GM23338 (cell line): Measurements from ENCODE around the gene NTRK3. TPM values are rescaled to one million over a fixed set of nuclear protein-coding genes. Genes with fewer than 3 reads are reported as not detected.

Experiments used
- ATAC-seq: fragments of 200-7000 bp; cut with Tn5 transposase; 3 replicates; pipeline ENCODE4 v1.9.1; 2020
- DNase-seq: peaks from one replicate; pipeline ENCODE4 v3.0.0-alpha.2; 2015; ENCODE audit warnings: low spot score
- H2AFZ ChIP-seq: fragments of 200-600 bp; sonication (generic); 2 replicates; pipeline ENCODE4 v1.8.0; 2016; ENCODE audit warnings: antibody characterized with exemption, mild to moderate bottlenecking, moderate library complexity
- H3F3A ChIP-seq: fragments of 200-600 bp; sonication (generic); replicated peaks from 2 replicates; pipeline ENCODE4 v1.8.0; 2017; ENCODE audit warnings: antibody characterized with exemption, mixed run types, low read depth
- H3K27ac ChIP-seq: fragments of 200-600 bp; sonication (generic); 2 replicates; pipeline ENCODE4 v1.6.1; 2016; ENCODE audit warnings: low read depth
- H3K27me3 ChIP-seq: fragments of 200-600 bp; sonication (generic); 2 replicates; pipeline ENCODE4 v1.8.0; 2016; ENCODE audit warnings: mild to moderate bottlenecking, mixed run types, moderate library complexity; ENCODE audit not compliant: insufficient read depth
- H3K36me3 ChIP-seq: fragments of 200-600 bp; sonication (generic); 2 replicates; pipeline ENCODE4 v1.8.0; 2016; ENCODE audit warnings: mild to moderate bottlenecking; ENCODE audit not compliant: insufficient read depth
- H3K4me1 ChIP-seq: fragments of 200-600 bp; sonication (generic); 2 replicates; pipeline ENCODE4 v1.8.0; 2016; ENCODE audit warnings: mild to moderate bottlenecking, moderate library complexity; ENCODE audit not compliant: insufficient read depth
- H3K4me2 ChIP-seq: fragments of 200-600 bp; sonication (generic); 2 replicates; pipeline ENCODE4 v1.7.1; 2017; ENCODE audit warnings: mixed run types
- H3K4me3 ChIP-seq: fragments of 200-600 bp; sonication (generic); 2 replicates; pipeline ENCODE4 v1.6.1; 2016; ENCODE audit warnings: mixed run types
- H3K79me2 ChIP-seq: fragments of 200-600 bp; sonication (generic); replicated peaks from 2 replicates; pipeline ENCODE4 v1.8.0; 2017; ENCODE audit warnings: mild to moderate bottlenecking; ENCODE audit not compliant: insufficient read depth
- H3K9me2 ChIP-seq: fragments of 200-600 bp; sonication (generic); 2 replicates; pipeline ENCODE4 v1.8.0; 2017; ENCODE audit not compliant: insufficient read depth
- H4K20me1 ChIP-seq: fragments of 200-600 bp; sonication (generic); replicated peaks from 2 replicates; pipeline ENCODE4 v1.8.0; 2017; ENCODE audit warnings: mild to moderate bottlenecking; ENCODE audit not compliant: insufficient read depth
- H3K27ac Mint-ChIP-seq: 2 replicates; pipeline ENCODE4 v1.8.0; 2020; ENCODE audit warnings: inconsistent platforms, mild to moderate bottlenecking, moderate library complexity, mixed read lengths
- H3K27me3 Mint-ChIP-seq: 3 replicates; pipeline ENCODE4 v1.8.0; 2022; ENCODE audit warnings: low read depth, mild to moderate bottlenecking, moderate library complexity, mixed read lengths, inconsistent platforms; ENCODE audit not compliant: insufficient read depth, poor library complexity
- H3K36me3 Mint-ChIP-seq: 3 replicates; pipeline ENCODE4 v1.8.0; 2021; ENCODE audit warnings: low read depth, mild to moderate bottlenecking, inconsistent platforms, moderate library complexity, mixed read lengths
- H3K4me1 Mint-ChIP-seq: 3 replicates; pipeline ENCODE4 v1.8.0; 2020; ENCODE audit warnings: mild to moderate bottlenecking, inconsistent platforms, mixed read lengths
- H3K4me3 Mint-ChIP-seq: 3 replicates; pipeline ENCODE4 v1.8.0; 2021; ENCODE audit warnings: moderate library complexity, mild to moderate bottlenecking, inconsistent platforms, mixed read lengths
- H3K9me3 Mint-ChIP-seq: 3 replicates; pipeline ENCODE4 v1.8.0; 2020; ENCODE audit warnings: moderate library complexity, mild to moderate bottlenecking, inconsistent platforms, mixed read lengths
- CREB1 ChIP-seq: fragments of 250-450 bp; sonication (Bioruptor Pico); IDR thresholded peaks from 2 replicates; pipeline ENCODE4 v1.5.0; 2020; ENCODE audit warnings: low read depth, mild to moderate bottlenecking, moderate library complexity
- CTCF ChIP-seq, 2 experiments: fragments of 200-600 bp in 1 of 2; sonication (generic) in 1 of 2; conservative IDR thresholded peaks; 2 replicates each; pipeline versions ENCODE4 v1.5.1 to v1.6.1; 2016 to 2017; ENCODE audit warnings: antibody characterized with exemption in 2 of 2, low read depth in 2 of 2, mild to moderate bottlenecking in 2 of 2, moderate library complexity in 1 of 2
- ETS1 ChIP-seq: IDR thresholded peaks from 2 replicates; pipeline ENCODE4 v1.6.1; 2016; ENCODE audit warnings: antibody characterized with exemption
- EZH2phosphoT487 ChIP-seq: fragments of 200-600 bp; sonication (generic); IDR thresholded peaks from one replicate; pipeline ENCODE4 v1.8.1; 2018; ENCODE audit warnings: antibody characterized with exemption; ENCODE audit not compliant: unreplicated experiment
- POLR2AphosphoS5 ChIP-seq: IDR thresholded peaks from 2 replicates; pipeline ENCODE4 v1.6.1; 2016; ENCODE audit warnings: antibody characterized with exemption, low read depth
- STAT1 ChIP-seq: IDR thresholded peaks from one replicate; pipeline ENCODE4 v1.6.1; 2016; ENCODE audit warnings: antibody characterized with exemption; ENCODE audit not compliant: unreplicated experiment
- ZNF114 ChIP-seq: fragments of 250-450 bp; sonication (Bioruptor Pico); IDR thresholded peaks from 2 replicates; pipeline ENCODE4 v1.5.0; 2020; ENCODE audit warnings: mild to moderate bottlenecking, moderate library complexity
- ZNF331 ChIP-seq: fragments of 250-450 bp; sonication (Bioruptor Pico); IDR thresholded peaks from 2 replicates; pipeline ENCODE4 v1.5.0; 2020; ENCODE audit warnings: low read depth, mild to moderate bottlenecking, moderate library complexity
- polyA plus RNA-seq: library from polyadenylated mRNA; unstranded; fragments of >200 nt; fragmentation: Nextera tagmentation; extraction: Ambion mirVana; gene quantifications from 2 replicates; pipeline ENCODE4 v1.2.1, GENCODE V29; 2016
- total RNA-seq: library from RNA; depleted of rRNA; stranded (reverse); fragments of >200 nt; shearing (Covaris generic); gene quantifications from 2 replicates; pipeline ENCODE4 v1.2.3, GENCODE V29; 2014

NTRK3 gene
- total and polyA plus RNA-seq, 2 experiments from 2014 or later: 3.1 to 5.3 TPM

- H3K27ac Mint-ChIP-seq: peak overlapping the region; percentile 34; the same call in 1 of the 2 replicates
- H3K4me3 Mint-ChIP-seq: no peak overlapping the region
- no peak overlapping the region for H2AFZ ChIP-seq
- no peak overlapping the region for H3K4me3 ChIP-seq
- H3K9me3 Mint-ChIP-seq: no peaks in the 10 kb centered on the region; the same call in 1 of the 3 replicates
- H3K4me1 ChIP-seq: peaks cover 24% of the 10 kb centered on the region
- no peak overlapping the region for H3K27ac ChIP-seq
- H4K20me1 ChIP-seq: no peaks in the 10 kb centered on the region
- TF ChIP-seq ETS1 (no peak), ZNF331 (no peak), EZH2phosphoT487 (no peak), STAT1 (no peak), POLR2AphosphoS5 (no peak), CTCF (conservative IDR thresholded peaks at IDR 0.05; ENCODE audit: low read depth in 2 of 2) (no peak), ZNF114 (CRISPR knock-in tag) (no peak)
- DNase-seq: no peak
- H3K9me2 ChIP-seq: peaks cover 7% of the 10 kb centered on the region
- no peaks in the 10 kb centered on the region for H3F3A ChIP-seq
- H3K36me3 ChIP-seq: no peaks in the 10 kb centered on the region
- H3K4me2 ChIP-seq: 0 out of 2 replicates have a peak overlapping the region, but pooled peaks have one; percentile 55
- peaks cover 2% of the 10 kb centered on the region for H3K27me3 Mint-ChIP-seq
- H3K4me1 Mint-ChIP-seq: peaks cover 39% of the 10 kb centered on the region
- no peaks in the 10 kb centered on the region for H3K79me2 ChIP-seq
- peaks cover 12% of the 10 kb centered on the region; the same call in 2 of the 3 replicates for H3K36me3 Mint-ChIP-seq
- peak; percentile 42 for ATAC-seq
- H3K27me3 ChIP-seq: no peaks in the 10 kb centered on the region
Observed at GRCh38 chr15:88124199-88124598, 132.3 kb downstream of the NTRK3 start.

GRCh38 chr15:88121968-88122530, 134.5 kb downstream of the NTRK3 start:
- DNase-seq (no peak), ATAC-seq (no peak)
- no peaks in the 10 kb centered on the region for H3K36me3 ChIP-seq
- Mint-ChIP-seq H3K4me3 (no peak overlapping the region), H3K9me3 (no peaks in the 10 kb centered on the region; the same call in 1 of the 3 replicates), H3K4me1 (peaks cover 42% of the 10 kb centered on the region), H3K27me3 (peaks cover 2% of the 10 kb centered on the region), H3K27ac (no peak overlapping the region), H3K36me3 (peaks cover 12% of the 10 kb centered on the region; the same call in 2 of the 3 replicates)
- H3K27me3 ChIP-seq: no peaks in the 10 kb centered on the region
- no peak overlapping the region for H3K4me2 ChIP-seq
- H3K9me2 ChIP-seq: peaks cover 7% of the 10 kb centered on the region
- H4K20me1 ChIP-seq: no peaks in the 10 kb centered on the region
- no peak overlapping the region for H2AFZ ChIP-seq
- no peak overlapping the region for H3K27ac ChIP-seq
- H3K79me2 ChIP-seq: no peaks in the 10 kb centered on the region
- H3K4me3 ChIP-seq: no peak overlapping the region
- peaks cover 24% of the 10 kb centered on the region for H3K4me1 ChIP-seq
- H3F3A ChIP-seq: no peaks in the 10 kb centered on the region
- TF ChIP-seq ZNF331: no peak
- no peak for TF ChIP-seq ETS1
- no peak for TF ChIP-seq EZH2phosphoT487
- no peak for TF ChIP-seq CREB1 (CRISPR knock-in tag)
- no peak for TF ChIP-seq CTCF (conservative IDR thresholded peaks at IDR 0.05; ENCODE audit: low read depth in 2 of 2)
